Prostate gland (tissue), 2 donors: ENCODE measurements around the gene DNAH3. TPM values are rescaled to one million over a fixed set of nuclear protein-coding genes. Genes with fewer than 3 reads are reported as not detected.

Experiments
- DNase-seq: peaks from one replicate; pipeline ENCODE4 v3.0.0-alpha.2; 2019; ENCODE audit warnings: low spot score
- H3K27ac ChIP-seq, 2 donors: fragments of 200-600 bp; sonication (generic); 2 replicates each; pipeline ENCODE4 v1.5.1; 2017 to 2019
- H3K27me3 ChIP-seq: fragments of 200-600 bp; sonication (generic); replicated peaks from 2 replicates; pipeline ENCODE4 v1.5.1; 2019; ENCODE audit not compliant: insufficient read depth
- H3K36me3 ChIP-seq, 2 donors: fragments of 200-600 bp; sonication (generic); 1 replicate in 1 of 2; 2 replicates in 1 of 2; pipeline versions ENCODE4 v1.5.1 to v1.8.1; 2017 to 2019
- H3K4me1 ChIP-seq: fragments of 200-600 bp; sonication (generic); replicated peaks from 2 replicates; pipeline ENCODE4 v1.5.1; 2019
- H3K4me3 ChIP-seq, 2 donors: fragments of 200-600 bp; sonication (generic); 2 replicates each; pipeline ENCODE4 v1.5.1; 2017 to 2019
- H3K9me3 ChIP-seq: fragments of 200-600 bp; sonication (generic); 2 replicates; pipeline ENCODE4 v1.5.1; 2017
- POLR2A ChIP-seq: fragments of 450-650 bp; IDR thresholded peaks from one replicate; pipeline ENCODE4 v1.6.1; 2016; ENCODE audit warnings: antibody characterized with exemption, mild to moderate bottlenecking
- POLR2AphosphoS5 ChIP-seq: sonication (generic); formaldehyde crosslinking; IDR thresholded peaks from one replicate; pipeline ENCODE4 v1.6.1; 2017; ENCODE audit warnings: antibody characterized with exemption
- WGBS: methylation state at CpG from one replicate; pipeline ENCODE4 v1.1.5; 2018; 5-methylcytosine and 5-hydroxymethylcytosine counted together
- intact Hi-C: fragments of 100-400 bp; cut with DNase I; formaldehyde crosslinking; loops from one replicate; pipeline ENCODE4 v1.14.2; 2022
- total RNA-seq, 2 donors: library from RNA; depleted of rRNA; stranded (reverse); fragments of >200 nt; gene quantifications; one replicate each; pipeline ENCODE4 v1.1.0, GENCODE V29; 2016
- TF ChIP-seq, protein P1 (sequence below), 4 experiments: fragments of 200-600 bp in 2 of 4; fragments of 450-650 bp in 2 of 4; sonication (generic) in 2 of 4; IDR thresholded peaks; 1 replicate in 3 of 4; 2 replicates in 1 of 4; pipeline ENCODE4 v1.5.1; 2016 to 2019; ENCODE audit warnings: antibody characterized with exemption in 4 of 4, mild to moderate bottlenecking in 2 of 4, moderate library complexity in 2 of 4

The DNAH3 gene
- total RNA-seq, 2 donors from 2014 or later, result 0.09 to 8.0 TPM

DNA sequence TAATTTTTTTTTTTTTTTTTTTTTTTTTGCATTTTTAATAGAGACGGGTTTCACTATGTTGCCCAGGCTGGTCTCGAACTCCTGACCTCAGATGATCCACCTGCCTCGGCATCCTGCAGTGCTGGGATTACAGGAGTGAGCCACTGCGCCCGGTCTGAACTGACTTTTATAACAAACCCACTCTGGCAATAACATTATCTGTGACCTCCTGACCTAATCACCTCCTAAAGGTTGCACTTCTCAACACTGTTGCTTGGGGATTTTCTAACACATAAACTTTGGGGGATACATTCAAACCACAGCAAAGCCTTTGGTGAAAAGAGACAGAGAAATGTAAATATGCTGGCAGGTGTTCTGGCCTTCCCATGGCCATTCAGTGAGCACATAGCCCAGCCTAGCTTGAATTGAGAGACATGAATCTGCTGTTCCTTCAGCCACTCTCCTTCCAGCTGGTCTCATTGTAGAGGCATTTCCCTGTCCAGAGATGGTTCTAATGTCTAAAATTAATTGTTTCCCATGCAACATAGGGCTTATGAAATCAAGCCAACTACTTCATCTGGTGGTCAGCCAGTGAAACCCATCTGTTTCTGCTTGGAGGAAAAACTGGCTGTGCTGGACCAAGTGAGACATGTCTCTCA, 221.8 kb downstream of the DNAH3 start:
- TF ChIP-seq POLR2AphosphoS5 (no peak), POLR2A (no peak)
- TF ChIP-seq, protein P1, sequence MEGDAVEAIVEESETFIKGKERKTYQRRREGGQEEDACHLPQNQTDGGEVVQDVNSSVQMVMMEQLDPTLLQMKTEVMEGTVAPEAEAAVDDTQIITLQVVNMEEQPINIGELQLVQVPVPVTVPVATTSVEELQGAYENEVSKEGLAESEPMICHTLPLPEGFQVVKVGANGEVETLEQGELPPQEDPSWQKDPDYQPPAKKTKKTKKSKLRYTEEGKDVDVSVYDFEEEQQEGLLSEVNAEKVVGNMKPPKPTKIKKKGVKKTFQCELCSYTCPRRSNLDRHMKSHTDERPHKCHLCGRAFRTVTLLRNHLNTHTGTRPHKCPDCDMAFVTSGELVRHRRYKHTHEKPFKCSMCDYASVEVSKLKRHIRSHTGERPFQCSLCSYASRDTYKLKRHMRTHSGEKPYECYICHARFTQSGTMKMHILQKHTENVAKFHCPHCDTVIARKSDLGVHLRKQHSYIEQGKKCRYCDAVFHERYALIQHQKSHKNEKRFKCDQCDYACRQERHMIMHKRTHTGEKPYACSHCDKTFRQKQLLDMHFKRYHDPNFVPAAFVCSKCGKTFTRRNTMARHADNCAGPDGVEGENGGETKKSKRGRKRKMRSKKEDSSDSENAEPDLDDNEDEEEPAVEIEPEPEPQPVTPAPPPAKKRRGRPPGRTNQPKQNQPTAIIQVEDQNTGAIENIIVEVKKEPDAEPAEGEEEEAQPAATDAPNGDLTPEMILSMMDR (IDR thresholded peaks at IDR 0.05), result no peak
- intact Hi-C loops, result no loop called here
- H3K27me3 ChIP-seq, result no peaks in the 10 kb centered on the region
- no peaks in the 10 kb centered on the region for H3K9me3 ChIP-seq
- no peak overlapping the region for H3K27ac ChIP-seq
- no peak overlapping the region for H3K4me3 ChIP-seq
- DNase-seq, result no peak
- 85% methylated on average over 5 of the region's 5 CpGs for WGBS
- H3K36me3 ChIP-seq, result no peaks in the 10 kb centered on the region
- no peaks in the 10 kb centered on the region for H3K4me1 ChIP-seq

DNA sequence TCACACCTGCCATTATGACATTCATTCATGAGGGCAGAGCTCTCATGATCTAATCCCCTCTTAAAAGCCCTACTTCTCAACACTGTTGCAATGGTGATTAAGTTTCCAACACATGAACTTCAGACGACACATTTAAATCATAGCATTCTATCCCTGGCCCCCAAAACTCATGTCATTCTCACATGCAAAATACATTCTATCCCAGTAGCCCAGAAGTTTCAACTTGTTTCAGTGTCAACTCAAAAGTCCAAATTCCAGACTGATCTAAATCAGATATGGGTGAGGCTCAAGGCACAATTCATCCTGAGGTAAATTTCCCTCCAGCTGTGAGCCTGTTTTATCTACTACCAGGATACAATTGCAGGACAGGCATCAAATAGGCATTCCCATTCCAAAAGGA, 224.9 kb downstream of the DNAH3 start:
- no peaks in the 10 kb centered on the region for H3K27me3 ChIP-seq
- no peaks in the 10 kb centered on the region for H3K9me3 ChIP-seq
- TF ChIP-seq, protein P1 (IDR thresholded peaks at IDR 0.05), result no peak
- TF ChIP-seq POLR2A (no peak), POLR2AphosphoS5 (no peak)
- DNase-seq, result no peak
- no peak overlapping the region for H3K4me3 ChIP-seq
- H3K36me3 ChIP-seq, result no peaks in the 10 kb centered on the region
- H3K4me1 ChIP-seq, result no peaks in the 10 kb centered on the region
- intact Hi-C loops, result no loop called here
- no peak overlapping the region for H3K27ac ChIP-seq
- WGBS, result 95% methylated on average over 1 of the region's 1 CpG

DNA sequence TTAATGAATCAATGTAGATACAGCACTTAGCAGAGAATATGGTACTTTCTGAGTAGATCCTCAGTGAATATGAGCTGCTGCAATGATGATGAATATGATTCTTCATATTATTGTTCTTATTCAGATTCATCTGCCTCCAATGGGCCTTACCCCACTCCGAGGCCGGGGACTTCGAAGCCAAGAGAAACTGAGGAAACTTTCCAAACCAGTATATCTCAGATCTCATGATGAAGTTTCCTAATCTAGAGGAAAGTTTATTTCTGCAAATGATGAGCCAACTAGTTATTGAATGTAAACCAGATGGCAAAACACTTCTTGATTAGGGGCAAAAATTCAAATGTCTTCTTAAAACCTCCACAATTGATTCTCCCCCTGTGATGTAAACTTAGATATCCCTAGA, 226.8 kb downstream of the DNAH3 start:
- DNase-seq, result no peak
- Histone ChIP-seq H3K4me3 (no peak overlapping the region), H3K9me3 (no peaks in the 10 kb centered on the region), H3K36me3 (no peaks in the 10 kb centered on the region), H3K27me3 (no peaks in the 10 kb centered on the region), H3K4me1 (no peaks in the 10 kb centered on the region), H3K27ac (no peak overlapping the region)
- TF ChIP-seq, protein P1 (IDR thresholded peaks at IDR 0.05), result no peak
- TF ChIP-seq POLR2AphosphoS5 (no peak), POLR2A (no peak)
- 95% methylated on average over 3 of the region's 3 CpGs for WGBS
- intact Hi-C loops, result no loop called here

DNA sequence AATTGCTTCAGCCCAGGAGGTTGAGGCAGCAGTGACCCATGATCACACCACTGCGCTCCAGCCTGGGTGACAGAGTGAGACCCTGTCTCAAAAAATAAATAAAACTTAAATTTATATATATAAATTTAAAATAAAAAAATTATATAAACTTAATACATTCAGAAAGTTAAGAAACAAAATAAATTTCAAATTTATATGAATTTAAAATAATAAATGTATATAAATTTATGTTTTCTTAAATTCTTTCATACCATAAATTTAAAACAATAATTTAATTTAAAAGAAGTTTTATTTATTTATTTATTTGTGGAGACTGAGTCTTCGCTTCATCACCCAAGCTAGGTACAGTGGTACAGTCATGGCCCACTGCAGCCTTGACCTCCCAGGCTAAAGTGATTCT, 229.8 kb downstream of the DNAH3 start:
- DNase-seq, result no peak
- Histone ChIP-seq H3K27ac (no peak overlapping the region), H3K36me3 (no peaks in the 10 kb centered on the region), H3K4me1 (no peaks in the 10 kb centered on the region), H3K4me3 (no peak overlapping the region), H3K9me3 (no peaks in the 10 kb centered on the region), H3K27me3 (no peaks in the 10 kb centered on the region)
- 99% methylated on average over 2 of the region's 2 CpGs for WGBS
- intact Hi-C loops, result no loop called here
- TF ChIP-seq POLR2A (no peak), POLR2AphosphoS5 (no peak)
- TF ChIP-seq, protein P1 (IDR thresholded peaks at IDR 0.05), result no peak

DNA sequence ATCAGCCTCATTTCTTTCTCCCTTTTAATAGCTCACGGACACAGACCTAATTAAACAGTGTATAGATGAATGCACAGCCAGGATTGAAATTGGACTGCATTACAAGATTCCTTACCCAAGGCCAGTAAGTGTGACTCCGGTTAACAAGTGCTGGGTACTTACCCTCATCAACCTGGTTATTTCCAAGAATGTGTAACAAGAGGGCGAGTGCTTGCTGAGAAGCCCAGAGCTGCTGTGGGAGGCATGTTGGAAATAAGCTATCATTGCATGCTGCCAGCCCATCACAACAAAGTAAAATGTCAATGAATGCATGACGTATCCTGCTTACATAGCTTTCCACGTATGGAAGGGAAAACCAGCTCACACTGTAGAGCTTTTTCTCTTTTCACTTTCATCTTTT, 230.6 kb downstream of the DNAH3 start:
- no peak for TF ChIP-seq POLR2A
- no peaks in the 10 kb centered on the region for H3K27me3 ChIP-seq
- no peak overlapping the region for H3K4me3 ChIP-seq
- H3K36me3 ChIP-seq, result no peaks in the 10 kb centered on the region
- DNase-seq, result no peak
- 81% methylated on average over 5 of the region's 5 CpGs for WGBS
- H3K9me3 ChIP-seq, result no peaks in the 10 kb centered on the region
- no peak overlapping the region for H3K27ac ChIP-seq
- H3K4me1 ChIP-seq, result no peaks in the 10 kb centered on the region
- intact Hi-C loops, result no loop called here
